H1 (cell line): ENCODE data around the gene ROR1. TPM values are rescaled to one million over a fixed set of nuclear protein-coding genes. Genes with fewer than 3 reads are reported as not detected.

Experiments
- CTCF ChIA-PET: fragments of 300-600 bp; sonication (Branson Sonifier 250); formaldehyde crosslinking; loops from one replicate; lab custom pipeline; 2021; ENCODE audit not compliant: partially characterized antibody; lab: Charles Lee
- POLR2A ChIA-PET: fragments of 300-600 bp; sonication (Branson Sonifier 250); formaldehyde crosslinking; loops from one replicate; lab custom pipeline; 2021; ENCODE audit warnings: inconsistent platforms; ENCODE audit not compliant: partially characterized antibody; lab: Charles Lee
- DNase-seq, 2 experiments: peaks; one replicate each; pipeline versions ENCODE4 v3.0.0 to v3.0.0-alpha.2; 2010 to 2022; ENCODE audit warnings: low spot score in 2 of 2, low read depth in 1 of 2, mixed read lengths in 1 of 2
- FAIRE-seq: peaks from 2 replicates; lab custom pipeline; 2011; peaks lifted over from hg19 to GRCh38; lab: Jason Lieb, UNC
- H2AFZ ChIP-seq: 2 replicates; pipeline ENCODE4 v1.8.1; 2012; ENCODE audit warnings: low read length, inconsistent platforms
- H2AK5ac ChIP-seq: 2 replicates; pipeline ENCODE4 v1.6.1; 2013; ENCODE audit warnings: low read depth, low read length
- H2BK120ac ChIP-seq: replicated peaks from 2 replicates; pipeline ENCODE3; 2013; ENCODE audit warnings: low read depth, low read length, inconsistent platforms
- H2BK12ac ChIP-seq: 2 replicates; pipeline ENCODE4 v1.6.1; 2013; ENCODE audit warnings: low read depth, low read length
- H2BK15ac ChIP-seq: 2 replicates; pipeline ENCODE4 v1.6.1; 2013; ENCODE audit warnings: low read length
- H2BK20ac ChIP-seq: 2 replicates; pipeline ENCODE4 v1.6.1; 2013; ENCODE audit warnings: low read length
- H2BK5ac ChIP-seq: 2 replicates; pipeline ENCODE4 v1.6.1; 2013; ENCODE audit warnings: low read depth, low read length
- H3K14ac ChIP-seq: 2 replicates; pipeline ENCODE4 v1.6.1; 2013; ENCODE audit warnings: inconsistent platforms; ENCODE audit not compliant: insufficient read length
- H3K18ac ChIP-seq: 2 replicates; pipeline ENCODE4 v1.6.1; 2013; ENCODE audit warnings: low read length; ENCODE audit errors: extremely low read depth
- H3K23ac ChIP-seq: 2 replicates; pipeline ENCODE4 v1.6.1; 2013; ENCODE audit warnings: inconsistent platforms; ENCODE audit not compliant: insufficient read length
- H3K23me2 ChIP-seq: 2 replicates; pipeline ENCODE4 v1.6.1; 2013; ENCODE audit warnings: low read depth, low read length
- H3K27ac ChIP-seq: 2 replicates; pipeline ENCODE4 v1.6.1; 2011; ENCODE audit warnings: low read depth, low read length, inconsistent platforms
- H3K27me3 ChIP-seq, 4 experiments: replicated peaks in 1 of 4; 1 replicate in 1 of 4; 2 replicates in 3 of 4; pipeline versions ENCODE4 v1.6.1 to v1.8.1; 2011 to 2013; ENCODE audit warnings: low read length in 3 of 4, mild to moderate bottlenecking in 3 of 4, inconsistent platforms in 2 of 4, mixed read lengths in 2 of 4, moderate library complexity in 1 of 4; ENCODE audit not compliant: control insufficient read depth in 3 of 4, insufficient read depth in 3 of 4; ENCODE audit errors: extremely low read depth in 1 of 4
- H3K36me3 ChIP-seq, 4 experiments: 2 replicates each; pipeline versions ENCODE4 v1.6.1 to v1.8.1; 2011 to 2013; ENCODE audit warnings: mild to moderate bottlenecking in 4 of 4, low read length in 3 of 4, moderate library complexity in 2 of 4, control low read depth in 1 of 4, inconsistent platforms in 1 of 4; ENCODE audit not compliant: insufficient read depth in 4 of 4, control insufficient read depth in 2 of 4
- H3K4ac ChIP-seq: replicated peaks from 2 replicates; pipeline ENCODE3; 2013; ENCODE audit warnings: low read length, low read depth, mixed read lengths, inconsistent platforms; ENCODE audit not compliant: insufficient read length
- H3K4me1 ChIP-seq, 4 experiments: replicated peaks in 1 of 4; 1 replicate in 1 of 4; 2 replicates in 3 of 4; pipeline versions ENCODE4 v1.6.1 to v1.8.1; 2011 to 2013; ENCODE audit warnings: low read length in 3 of 4, inconsistent platforms in 2 of 4, mixed read lengths in 1 of 4; ENCODE audit not compliant: insufficient read depth in 4 of 4, control insufficient read depth in 3 of 4
- H3K4me2 ChIP-seq, 2 experiments: 2 replicates each; pipeline versions ENCODE4 v1.6.1 to v1.8.1; 2011 to 2013; ENCODE audit warnings: low read depth in 2 of 2, low read length in 2 of 2, control low read depth in 1 of 2, inconsistent platforms in 1 of 2, mild to moderate bottlenecking in 1 of 2; ENCODE audit not compliant: insufficient read depth in 1 of 2
- H3K4me3 ChIP-seq, 4 experiments: fragments of 200-600, 300-600 bp in 1 of 4; sonication (generic), shearing (Covaris generic), sonication (Bioruptor Twin) in 1 of 4; 2 replicates each; pipeline versions ENCODE4 v1.5.1 to v1.8.1; 2011 to 2016; ENCODE audit warnings: low read length in 4 of 4, low read depth in 3 of 4, control low read depth in 2 of 4, inconsistent platforms in 2 of 4, mild to moderate bottlenecking in 2 of 4, mixed read lengths in 1 of 4, moderate library complexity in 1 of 4; ENCODE audit not compliant: insufficient read depth in 2 of 4; ENCODE audit errors: extremely low read depth in 1 of 4
- H3K56ac ChIP-seq: replicated peaks from 2 replicates; pipeline ENCODE3; 2013; ENCODE audit warnings: low read depth, mild to moderate bottlenecking, mixed read lengths, low read length, inconsistent platforms; ENCODE audit not compliant: insufficient read length
- H3K79me1 ChIP-seq: 2 replicates; pipeline ENCODE4 v1.6.1; 2013; ENCODE audit warnings: low read depth, low read length, control low read depth
- H3K79me2 ChIP-seq, 2 experiments: 2 replicates each; pipeline versions ENCODE4 v1.6.1 to v1.8.1; 2012 to 2013; ENCODE audit warnings: low read length in 2 of 2, mild to moderate bottlenecking in 2 of 2, inconsistent platforms in 1 of 2; ENCODE audit not compliant: insufficient read depth in 2 of 2, control insufficient read depth in 1 of 2
- H3K9ac ChIP-seq, 4 experiments: replicated peaks in 1 of 4; 1 replicate in 1 of 4; 2 replicates in 3 of 4; pipeline versions ENCODE4 v1.6.1 to v1.8.1; 2011 to 2013; ENCODE audit warnings: low read depth in 3 of 4, low read length in 3 of 4, control low read depth in 2 of 4, mild to moderate bottlenecking in 2 of 4, moderate library complexity in 2 of 4, inconsistent platforms in 1 of 4; ENCODE audit errors: extremely low read depth in 1 of 4
- H3K9me3 ChIP-seq, 2 experiments: 2 replicates each; pipeline versions ENCODE4 v1.6.1 to v1.8.1; 2012 to 2013; ENCODE audit warnings: mild to moderate bottlenecking in 2 of 2, moderate library complexity in 2 of 2, control low read depth in 1 of 2, inconsistent platforms in 1 of 2, low read depth in 1 of 2, low read length in 1 of 2, mixed read lengths in 1 of 2; ENCODE audit not compliant: insufficient read depth in 2 of 2
- H4K20me1 ChIP-seq, 2 experiments: replicated peaks in 1 of 2; 2 replicates each; pipeline versions ENCODE3 to v1.8.1; 2011 to 2013; ENCODE audit warnings: inconsistent platforms in 2 of 2, low read length in 2 of 2, mild to moderate bottlenecking in 1 of 2; ENCODE audit not compliant: insufficient read depth in 2 of 2, control insufficient read depth in 1 of 2
- H4K5ac ChIP-seq: 2 replicates; pipeline ENCODE4 v1.6.1; 2013; ENCODE audit warnings: low read length, low read depth, mixed read lengths, inconsistent platforms; ENCODE audit not compliant: insufficient read length
- H4K8ac ChIP-seq: 2 replicates; pipeline ENCODE4 v1.8.0; 2013; ENCODE audit warnings: mild to moderate bottlenecking, moderate library complexity, low read length, inconsistent platforms; ENCODE audit not compliant: insufficient read depth; ENCODE audit errors: extremely low read depth
- H4K91ac ChIP-seq: replicated peaks from 2 replicates; pipeline ENCODE3; 2013; ENCODE audit warnings: low read length, mixed read lengths, inconsistent platforms; ENCODE audit not compliant: insufficient read length
- BACH1 ChIP-seq: IDR thresholded peaks from 2 replicates; pipeline ENCODE4 v1.6.1; 2012; ENCODE audit warnings: low read length, improper control_type of control experiment
- KDM1A ChIP-seq: fragments of 200-600, 300-600 bp; sonication (generic); IDR thresholded peaks from 2 replicates; pipeline ENCODE4 v1.7.1; 2016; ENCODE audit warnings: mild to moderate bottlenecking, low read length, borderline replicate concordance
- PHF8 ChIP-seq: fragments of 200-600 bp; sonication (generic); conservative IDR thresholded peaks from 2 replicates; pipeline ENCODE4 v1.7.1; 2012; ENCODE audit warnings: low read depth, mild to moderate bottlenecking, inconsistent platforms, low read length, moderate library complexity
- TBP ChIP-seq: IDR thresholded peaks from 2 replicates; pipeline ENCODE4 v1.6.1; 2011; ENCODE audit warnings: low read depth, low read length, improper control_type of control experiment
- YY1 ChIP-seq: IDR thresholded peaks from 2 replicates; pipeline ENCODE4 v1.6.1; 2011; ENCODE audit warnings: low read depth, mild to moderate bottlenecking, low read length
- WGBS, 2 experiments: shearing (Covaris generic) in 1 of 2; methylation state at CpG; one replicate each; pipeline versions ENCODE4 v1.1.6 to v1.1.7; 2013 to 2015; ENCODE audit warnings: low lambda C conversion rate in 2 of 2, mixed read lengths in 2 of 2, inconsistent platforms in 1 of 2, low coverage in 1 of 2, missing lambda C conversion rate in 1 of 2; ENCODE audit not compliant: insufficient replicate concordance in 2 of 2, insufficient coverage in 1 of 2, insufficient read length in 1 of 2; ENCODE audit errors: extremely low coverage in 1 of 2, missing lambda C conversion rate in 1 of 2; 5-methylcytosine and 5-hydroxymethylcytosine counted together
- polyA plus RNA-seq, 7 experiments: library from polyadenylated mRNA; depleted of rRNA in 3 of 7; stranded (reverse) in 5 of 7; unstranded in 2 of 7; fragments of >200 nt in 5 of 7; fragments of 200-250 nt in 2 of 7; gene quantifications; 1 replicate in 5 of 7; 2 replicates in 1 of 7; 4 replicates in 1 of 7; pipeline versions ENCODE4 v1.2.1 to v1.2.3, GENCODE V29; 2011 to 2013; ENCODE audit warnings: missing spikeins in 2 of 7, mixed read lengths in 2 of 7
- total RNA-seq: library from RNA; stranded (reverse); fragmentation: NEBNext Ultra II Directional; extraction: Animal tissue kit (Norgen Biotek cat#: 25700); gene quantifications from 2 replicates; pipeline ENCODE4 v1.2.1, GENCODE V29; 2021

ROR1 gene
- total and polyA plus RNA-seq, 2 of the 8 experiments (the other 6 are each of a cell fraction or from before 2014, with no cell fraction given), result 33.6 to 73.6 TPM

DNA sequence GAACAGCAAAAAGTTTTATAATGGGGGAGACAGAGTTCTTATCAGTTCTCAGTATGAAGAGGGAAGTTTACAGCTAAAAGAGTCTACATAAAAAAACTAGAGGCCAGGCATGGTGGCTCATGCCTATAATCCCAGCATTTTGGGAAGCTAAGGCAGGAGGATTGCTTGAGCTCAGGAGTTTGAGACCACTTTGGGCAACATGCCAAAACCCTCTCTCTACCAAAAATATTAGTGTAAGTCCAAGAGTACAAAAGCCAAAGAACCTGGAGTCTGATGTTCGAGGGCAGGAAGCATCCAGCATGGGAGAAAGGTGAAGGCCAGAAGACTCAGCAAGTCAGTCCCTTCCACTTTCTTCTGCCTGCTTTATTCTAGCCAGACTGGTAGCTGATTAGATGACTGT lies 35.0 kb upstream of the ROR1 start:
- Histone ChIP-seq H2AFZ (no peak overlapping the region), H4K20me1 (no peaks in the 10 kb centered on the region), H3K36me3 (no peaks in the 10 kb centered on the region), H3K56ac (no peak overlapping the region), H4K91ac (no peak overlapping the region), H4K5ac (no peak overlapping the region), H3K79me2 (no peaks in the 10 kb centered on the region), H3K79me1 (no peaks in the 10 kb centered on the region), H2BK5ac (no peak overlapping the region), H3K9me3 (no peaks in the 10 kb centered on the region), H3K4me2 (no peak overlapping the region), H2BK120ac (no peak overlapping the region), H2BK15ac (no peak overlapping the region), H3K27ac (no peak overlapping the region), H3K27me3 (no peaks in the 10 kb centered on the region), H3K4ac (no peak overlapping the region), H2AK5ac (0 out of 2 replicates have a peak overlapping the region, but pooled peaks have one; percentile 77), H2BK20ac (no peak overlapping the region), H3K9ac (no peak overlapping the region), H3K23me2 (no peaks in the 10 kb centered on the region), H2BK12ac (no peak overlapping the region), H3K4me3 (no peak overlapping the region), H4K8ac (no peak overlapping the region), H3K4me1 (no peaks in the 10 kb centered on the region), H3K18ac (no peak overlapping the region), H3K14ac (no peak overlapping the region), H3K23ac (no peak overlapping the region)
- ChIA-PET POLR2A (no interaction called here), CTCF (interaction anchor here (0.7 to 1.6 kb wide), 5 partner anchors 19 to 379 kb away, joined by 3 to 5 read pairs (median 4); no protein-coding TSS in a partner anchor)
- DNase-seq (no peak), FAIRE-seq (no peak)
- 100% methylated on average over 1 of the region's 1 CpG; no CpG with 5 or more reads in 1 of the 2 experiments for WGBS, 2 experiments
- TF ChIP-seq BACH1, result no peak
- no peak for TF ChIP-seq YY1
- no peak for TF ChIP-seq KDM1A
- no peak for TF ChIP-seq PHF8
- no peak for TF ChIP-seq TBP
